ENCODE data around the gene PTCH2.

Gene PTCH2

GRCh38 chr1:44777969-44778635, 65.0 kb downstream of the PTCH2 start:
- DNase-seq (ENCODE audit: low spot score): no peak

GRCh38 chr1:44777547-44777946, 65.5 kb downstream of the PTCH2 start:
- no peak for DNase-seq (ENCODE audit: low spot score)

GRCh38 chr1:44776730-44777068, 66.4 kb downstream of the PTCH2 start:
- no peak for DNase-seq (ENCODE audit: low spot score)

GRCh38 chr1:44775930-44776729, 66.9 kb downstream of the PTCH2 start:
- no peak for DNase-seq (ENCODE audit: low spot score)

GRCh38 chr1:44775078-44775929, 67.7 kb downstream of the PTCH2 start, which contains the start of gene RPS8:
Gene RPS8 (plus strand): TSS chr1:44775540. CDS start chr1:44775597, 57 bp downstream.
- DNase-seq (ENCODE audit: low spot score): peak; percentile 93
